ENCODE measurements around the gene THSD7A.

THSD7A gene

GRCh38 chr7:11485636-11486035 is 346.4 kb downstream of the THSD7A start:
- no peaks in the 10 kb centered on the region for H3K27me3 ChIP-seq (ENCODE audit: control insufficient read depth, insufficient read depth, low read length)
- H3K4me1 ChIP-seq (ENCODE audit: control insufficient read depth, insufficient read depth, low read length) = peaks cover 12% of the 10 kb centered on the region
- H3K9me3 ChIP-seq (ENCODE audit: control insufficient read depth, insufficient read depth, low read length) = no peaks in the 10 kb centered on the region
- no peak overlapping the region for H3K9ac ChIP-seq (ENCODE audit: low read depth, low read length)
- no peak overlapping the region for H3K4me3 ChIP-seq (ENCODE audit: low read depth, low read length)
- no peaks in the 10 kb centered on the region for H3K36me3 ChIP-seq (ENCODE audit: control insufficient read depth, insufficient read depth, low read length)

- H3K27me3 ChIP-seq (ENCODE audit: control insufficient read depth, insufficient read depth, low read length) = no peaks in the 10 kb centered on the region
Measured at GRCh38 chr7:11480143-11480542, 351.9 kb downstream of the THSD7A start.

GRCh38 chr7:11478882-11479281 is 353.1 kb downstream of the THSD7A start:
- no peaks in the 10 kb centered on the region for H3K4me1 ChIP-seq (ENCODE audit: control insufficient read depth, insufficient read depth, low read length)
- H3K9me3 ChIP-seq (ENCODE audit: control insufficient read depth, insufficient read depth, low read length) = no peaks in the 10 kb centered on the region
- H3K36me3 ChIP-seq (ENCODE audit: control insufficient read depth, insufficient read depth, low read length) = no peaks in the 10 kb centered on the region
- no peaks in the 10 kb centered on the region for H3K27me3 ChIP-seq (ENCODE audit: control insufficient read depth, insufficient read depth, low read length)
- no peak overlapping the region for H3K9ac ChIP-seq (ENCODE audit: low read depth, low read length)
- no peak overlapping the region for H3K4me3 ChIP-seq (ENCODE audit: low read depth, low read length)

More at GRCh38 chr7:11480143-11480542, 351.9 kb downstream of the THSD7A start:
- Histone ChIP-seq H3K4me1 (ENCODE audit: control insufficient read depth, insufficient read depth, low read length) (no peaks in the 10 kb centered on the region), H3K4me3 (ENCODE audit: low read depth, low read length) (no peak overlapping the region), H3K9ac (ENCODE audit: low read depth, low read length) (no peak overlapping the region), H3K36me3 (ENCODE audit: control insufficient read depth, insufficient read depth, low read length) (no peaks in the 10 kb centered on the region), H3K9me3 (ENCODE audit: control insufficient read depth, insufficient read depth, low read length) (no peaks in the 10 kb centered on the region)

GRCh38 chr7:11478426-11478825 is 353.6 kb downstream of the THSD7A start:
- no peak overlapping the region for H3K9ac ChIP-seq (ENCODE audit: low read depth, low read length)
- no peaks in the 10 kb centered on the region for H3K27me3 ChIP-seq (ENCODE audit: control insufficient read depth, insufficient read depth, low read length)
- no peaks in the 10 kb centered on the region for H3K36me3 ChIP-seq (ENCODE audit: control insufficient read depth, insufficient read depth, low read length)
- H3K4me3 ChIP-seq (ENCODE audit: low read depth, low read length) = no peak overlapping the region
- no peaks in the 10 kb centered on the region for H3K4me1 ChIP-seq (ENCODE audit: control insufficient read depth, insufficient read depth, low read length)
- H3K9me3 ChIP-seq (ENCODE audit: control insufficient read depth, insufficient read depth, low read length) = no peaks in the 10 kb centered on the region

GRCh38 chr7:11474902-11475585 is 357.0 kb downstream of the THSD7A start:
- Histone ChIP-seq H3K9ac (ENCODE audit: low read depth, low read length) (no peak overlapping the region), H3K4me1 (ENCODE audit: control insufficient read depth, insufficient read depth, low read length) (no peaks in the 10 kb centered on the region), H3K36me3 (ENCODE audit: control insufficient read depth, insufficient read depth, low read length) (no peaks in the 10 kb centered on the region), H3K4me3 (ENCODE audit: low read depth, low read length) (no peak overlapping the region), H3K9me3 (ENCODE audit: control insufficient read depth, insufficient read depth, low read length) (no peaks in the 10 kb centered on the region), H3K27me3 (ENCODE audit: control insufficient read depth, insufficient read depth, low read length) (no peaks in the 10 kb centered on the region)

GRCh38 chr7:11473807-11474424 is 358.1 kb downstream of the THSD7A start:
- Histone ChIP-seq H3K27me3 (ENCODE audit: control insufficient read depth, insufficient read depth, low read length) (no peaks in the 10 kb centered on the region), H3K9me3 (ENCODE audit: control insufficient read depth, insufficient read depth, low read length) (no peaks in the 10 kb centered on the region), H3K4me1 (ENCODE audit: control insufficient read depth, insufficient read depth, low read length) (no peaks in the 10 kb centered on the region), H3K9ac (ENCODE audit: low read depth, low read length) (no peak overlapping the region), H3K4me3 (ENCODE audit: low read depth, low read length) (no peak overlapping the region), H3K36me3 (ENCODE audit: control insufficient read depth, insufficient read depth, low read length) (no peaks in the 10 kb centered on the region)

GRCh38 chr7:11473220-11473619 is 358.8 kb downstream of the THSD7A start:
- H3K36me3 ChIP-seq (ENCODE audit: control insufficient read depth, insufficient read depth, low read length) = no peaks in the 10 kb centered on the region
- H3K4me1 ChIP-seq (ENCODE audit: control insufficient read depth, insufficient read depth, low read length) = no peaks in the 10 kb centered on the region
- H3K27me3 ChIP-seq (ENCODE audit: control insufficient read depth, insufficient read depth, low read length) = no peaks in the 10 kb centered on the region
- H3K9ac ChIP-seq (ENCODE audit: low read depth, low read length) = no peak overlapping the region
- no peak overlapping the region for H3K4me3 ChIP-seq (ENCODE audit: low read depth, low read length)
- no peaks in the 10 kb centered on the region for H3K9me3 ChIP-seq (ENCODE audit: control insufficient read depth, insufficient read depth, low read length)

GRCh38 chr7:11472646-11473045 is 359.4 kb downstream of the THSD7A start:
- no peak overlapping the region for H3K9ac ChIP-seq (ENCODE audit: low read depth, low read length)
- H3K27me3 ChIP-seq (ENCODE audit: control insufficient read depth, insufficient read depth, low read length) = no peaks in the 10 kb centered on the region
- H3K4me3 ChIP-seq (ENCODE audit: low read depth, low read length) = no peak overlapping the region
- H3K36me3 ChIP-seq (ENCODE audit: control insufficient read depth, insufficient read depth, low read length) = no peaks in the 10 kb centered on the region
- H3K4me1 ChIP-seq (ENCODE audit: control insufficient read depth, insufficient read depth, low read length) = no peaks in the 10 kb centered on the region
- no peaks in the 10 kb centered on the region for H3K9me3 ChIP-seq (ENCODE audit: control insufficient read depth, insufficient read depth, low read length)

- H3K4me3 ChIP-seq (ENCODE audit: low read depth, low read length) = no peak overlapping the region
- no peaks in the 10 kb centered on the region for H3K4me1 ChIP-seq (ENCODE audit: control insufficient read depth, insufficient read depth, low read length)
- H3K9me3 ChIP-seq (ENCODE audit: control insufficient read depth, insufficient read depth, low read length) = no peaks in the 10 kb centered on the region
- no peaks in the 10 kb centered on the region for H3K36me3 ChIP-seq (ENCODE audit: control insufficient read depth, insufficient read depth, low read length)
- H3K9ac ChIP-seq (ENCODE audit: low read depth, low read length) = no peak overlapping the region
- H3K27me3 ChIP-seq (ENCODE audit: control insufficient read depth, insufficient read depth, low read length) = no peaks in the 10 kb centered on the region
Measured at GRCh38 chr7:11471255-11471654, 360.7 kb downstream of the THSD7A start.

- Histone ChIP-seq H3K9ac (ENCODE audit: low read depth, low read length) (no peak overlapping the region), H3K27me3 (ENCODE audit: control insufficient read depth, insufficient read depth, low read length) (no peaks in the 10 kb centered on the region), H3K4me1 (ENCODE audit: control insufficient read depth, insufficient read depth, low read length) (no peaks in the 10 kb centered on the region), H3K9me3 (ENCODE audit: control insufficient read depth, insufficient read depth, low read length) (no peaks in the 10 kb centered on the region), H3K4me3 (ENCODE audit: low read depth, low read length) (no peak overlapping the region), H3K36me3 (ENCODE audit: control insufficient read depth, insufficient read depth, low read length) (no peaks in the 10 kb centered on the region)
Measured at GRCh38 chr7:11469028-11469745, 362.8 kb downstream of the THSD7A start.

GRCh38 chr7:11466517-11467105 is 365.4 kb downstream of the THSD7A start:
- Histone ChIP-seq H3K4me3 (ENCODE audit: low read depth, low read length) (no peak overlapping the region), H3K27me3 (ENCODE audit: control insufficient read depth, insufficient read depth, low read length) (no peaks in the 10 kb centered on the region), H3K4me1 (ENCODE audit: control insufficient read depth, insufficient read depth, low read length) (no peaks in the 10 kb centered on the region), H3K9ac (ENCODE audit: low read depth, low read length) (no peak overlapping the region), H3K9me3 (ENCODE audit: control insufficient read depth, insufficient read depth, low read length) (no peaks in the 10 kb centered on the region), H3K36me3 (ENCODE audit: control insufficient read depth, insufficient read depth, low read length) (no peaks in the 10 kb centered on the region)
